Fibroblast of lung (primary cell): ENCODE results near the gene CIZ1. TPM values are rescaled to one million over a fixed set of nuclear protein-coding genes. Genes with fewer than 3 reads are reported as not detected.
A peak's percentile ranks its signal among the peaks of the same experiment; 100 is the strongest.

Experiments
- DNase-seq, 2 donors: peaks; one replicate each; pipeline versions ENCODE4 v3.0.0 to v3.0.0-alpha.2; 2010; ENCODE audit warnings: low read depth in 2 of 2
- H2AFZ ChIP-seq: 2 replicates; pipeline ENCODE4 v1.5.1; 2012; ENCODE audit warnings: low read length, control low read depth, inconsistent platforms
- H3K27ac ChIP-seq: 2 replicates; pipeline ENCODE4 v1.5.1; 2011; ENCODE audit warnings: low read length, control low read depth; ENCODE audit not compliant: insufficient read depth
- H3K27me3 ChIP-seq: 2 replicates; pipeline ENCODE4 v1.5.1; 2011; ENCODE audit warnings: mild to moderate bottlenecking, low read length; ENCODE audit not compliant: control insufficient read depth, insufficient read depth
- H3K36me3 ChIP-seq: 2 replicates; pipeline ENCODE4 v1.5.1; 2011; ENCODE audit warnings: low read length; ENCODE audit not compliant: control insufficient read depth, insufficient read depth
- H3K4me1 ChIP-seq: 2 replicates; pipeline ENCODE4 v1.5.1; 2011; ENCODE audit warnings: low read length; ENCODE audit not compliant: control insufficient read depth, insufficient read depth; ENCODE audit errors: extremely low read depth
- H3K4me2 ChIP-seq: 2 replicates; pipeline ENCODE4 v1.5.1; 2011; ENCODE audit warnings: low read length, control low read depth; ENCODE audit not compliant: insufficient read depth; ENCODE audit errors: extremely low read depth
- H3K4me3 ChIP-seq, 4 experiments: fragments of 200-600 bp in 1 of 4; sonication (generic) in 1 of 4; replicated peaks in 1 of 4; 2 replicates each; pipeline ENCODE4 v1.5.1; 2011 to 2016; ENCODE audit warnings: low read length in 4 of 4, low read depth in 3 of 4, mild to moderate bottlenecking in 3 of 4, control low read depth in 2 of 4, inconsistent platforms in 1 of 4, mixed read lengths in 1 of 4; ENCODE audit not compliant: insufficient read depth in 1 of 4; ENCODE audit errors: control extremely low read depth in 1 of 4
- H3K79me2 ChIP-seq: 2 replicates; pipeline ENCODE4 v1.5.1; 2012; ENCODE audit warnings: mild to moderate bottlenecking, low read length, inconsistent platforms; ENCODE audit not compliant: control insufficient read depth, insufficient read depth
- H3K9ac ChIP-seq: 2 replicates; pipeline ENCODE4 v1.5.1; 2011; ENCODE audit warnings: mild to moderate bottlenecking, low read length, control low read depth; ENCODE audit not compliant: insufficient read depth
- H3K9me3 ChIP-seq: 2 replicates; pipeline ENCODE4 v1.5.1; 2012; ENCODE audit warnings: low read depth, low read length; ENCODE audit not compliant: control insufficient read depth, insufficient read depth
- H4K20me1 ChIP-seq: 2 replicates; pipeline ENCODE4 v1.5.1; 2011; ENCODE audit warnings: low read length; ENCODE audit not compliant: control insufficient read depth, insufficient read depth; ENCODE audit errors: extremely low read depth
- CTCF ChIP-seq, 2 donors: IDR thresholded peaks in 1 of 2; conservative IDR thresholded peaks in 1 of 2; 1 replicate in 1 of 2; 2 replicates in 1 of 2; pipeline ENCODE4 v1.5.1; 2011 to 2012; ENCODE audit warnings: low read length in 2 of 2, control low read depth in 1 of 2, inconsistent platforms in 1 of 2, low read depth in 1 of 2, mild to moderate bottlenecking in 1 of 2
- EZH2 ChIP-seq: IDR thresholded peaks from 2 replicates; pipeline ENCODE4 v1.5.1; 2012; ENCODE audit warnings: low read length, control low read depth, mild to moderate bottlenecking; ENCODE audit errors: missing control alignments
- polyA plus RNA-seq, 2 donors: library from polyadenylated mRNA; depleted of rRNA in 1 of 2; stranded (reverse) in 1 of 2; unstranded in 1 of 2; fragments of >200 nt; gene quantifications; 2 replicates each; pipeline ENCODE4 v1.2.1, GENCODE V29; 2011 to 2012; ENCODE audit warnings: missing spikeins in 1 of 2
- total RNA-seq: library from RNA; depleted of rRNA; stranded (reverse); fragments of >200 nt; gene quantifications from 2 replicates; pipeline ENCODE4 v1.2.1, GENCODE V29; 2014

The CIZ1 gene
- total and polyA plus RNA-seq, 2 donors (not counting 1 experiment from before 2014, with no cell fraction given) = 26.1 to 27.2 TPM

GRCh38 chr9:128190516-128191405 lies 611 bp downstream of the CIZ1 start:
- peak overlapping the region; percentile 77 to 90 (median 83) for H3K4me3 ChIP-seq
- peak in 1 of 2 donors; percentile 9 for DNase-seq
- peak overlapping the region; percentile 86 for H3K9ac ChIP-seq
- peaks cover 16% of the 10 kb centered on the region for H3K79me2 ChIP-seq
- peak overlapping the region; percentile 71 for H2AFZ ChIP-seq
- H3K4me1 ChIP-seq = peaks cover 7% of the 10 kb centered on the region
- H4K20me1 ChIP-seq = no peaks in the 10 kb centered on the region
- TF ChIP-seq CTCF (conservative IDR thresholded peaks at IDR 0.05 in 1 of 2, IDR thresholded peaks at IDR 0.05 in 1 of 2; ENCODE audit: low read depth in 1 of 2, low read length in 2 of 2) (no peak), EZH2 (no peak)
- H3K4me2 ChIP-seq = peak overlapping the region; percentile 92
- H3K9me3 ChIP-seq = no peaks in the 10 kb centered on the region
- peaks cover 16% of the 10 kb centered on the region for H3K36me3 ChIP-seq
- peak overlapping the region; percentile 85 for H3K27ac ChIP-seq
- H3K27me3 ChIP-seq = no peaks in the 10 kb centered on the region

GRCh38 chr9:128190013-128190412 lies 1.4 kb downstream of the CIZ1 start:
- H3K4me1 ChIP-seq = peaks cover 7% of the 10 kb centered on the region
- TF ChIP-seq EZH2 = no peak
- TF ChIP-seq CTCF (conservative IDR thresholded peaks at IDR 0.05 in 1 of 2, IDR thresholded peaks at IDR 0.05 in 1 of 2; ENCODE audit: low read depth in 1 of 2, low read length in 2 of 2) = no peak
- H3K4me2 ChIP-seq = peak overlapping the region; percentile 92
- H3K27me3 ChIP-seq = no peaks in the 10 kb centered on the region
- no peaks in the 10 kb centered on the region for H3K9me3 ChIP-seq
- no peak overlapping the region for H2AFZ ChIP-seq
- DNase-seq = no peak
- H3K36me3 ChIP-seq = peaks cover 16% of the 10 kb centered on the region
- H4K20me1 ChIP-seq = no peaks in the 10 kb centered on the region
- no peak overlapping the region for H3K9ac ChIP-seq
- no peak overlapping the region for H3K27ac ChIP-seq
- peak overlapping the region in 2 of 4 experiments; percentile 79 to 90 for H3K4me3 ChIP-seq
- H3K79me2 ChIP-seq = peaks cover 16% of the 10 kb centered on the region

- Histone ChIP-seq H3K4me3 (no peak overlapping the region), H2AFZ (no peak overlapping the region), H3K79me2 (peaks cover 16% of the 10 kb centered on the region)
Measured at GRCh38 chr9:128188209-128188608, 3.2 kb downstream of the CIZ1 start.

More at GRCh38 chr9:128188209-128188608, 3.2 kb downstream of the CIZ1 start:
- peaks cover 7% of the 10 kb centered on the region for H3K4me1 ChIP-seq
- no peaks in the 10 kb centered on the region for H4K20me1 ChIP-seq
- H3K4me2 ChIP-seq = no peak overlapping the region
- H3K36me3 ChIP-seq = peaks cover 20% of the 10 kb centered on the region
- no peak for DNase-seq
- no peak for TF ChIP-seq CTCF (conservative IDR thresholded peaks at IDR 0.05 in 1 of 2, IDR thresholded peaks at IDR 0.05 in 1 of 2; ENCODE audit: low read depth in 1 of 2, low read length in 2 of 2)
- no peak for TF ChIP-seq EZH2
- no peaks in the 10 kb centered on the region for H3K27me3 ChIP-seq
- no peaks in the 10 kb centered on the region for H3K9me3 ChIP-seq
- no peak overlapping the region for H3K27ac ChIP-seq
- H3K9ac ChIP-seq = no peak overlapping the region
